ENCODE data around the gene ATP8B3.
A peak's percentile ranks its signal among the peaks of the same experiment; 100 is the strongest.

ATP8B3 gene

GRCh38 chr19:1769645-1769985 lies 42.5 kb downstream of the ATP8B3 start:
- TF ChIP-seq, protein P1, sequence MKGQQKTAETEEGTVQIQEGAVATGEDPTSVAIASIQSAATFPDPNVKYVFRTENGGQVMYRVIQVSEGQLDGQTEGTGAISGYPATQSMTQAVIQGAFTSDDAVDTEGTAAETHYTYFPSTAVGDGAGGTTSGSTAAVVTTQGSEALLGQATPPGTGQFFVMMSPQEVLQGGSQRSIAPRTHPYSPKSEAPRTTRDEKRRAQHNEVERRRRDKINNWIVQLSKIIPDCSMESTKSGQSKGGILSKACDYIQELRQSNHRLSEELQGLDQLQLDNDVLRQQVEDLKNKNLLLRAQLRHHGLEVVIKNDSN (IDR thresholded peaks at IDR 0.05), result no peak
- TF ChIP-seq, protein P2, sequence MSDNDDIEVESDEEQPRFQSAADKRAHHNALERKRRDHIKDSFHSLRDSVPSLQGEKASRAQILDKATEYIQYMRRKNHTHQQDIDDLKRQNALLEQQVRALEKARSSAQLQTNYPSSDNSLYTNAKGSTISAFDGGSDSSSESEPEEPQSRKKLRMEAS (IDR thresholded peaks at IDR 0.05), result no peak
- no peak for TF ChIP-seq ZBTB7A (IDR thresholded peaks at IDR 0.05; ENCODE audit: low read depth)
- TF ChIP-seq CEBPB (IDR thresholded peaks at IDR 0.05), result no peak
- TF ChIP-seq TAF1 (IDR thresholded peaks at IDR 0.05; ENCODE audit: low read depth), result no peak
- TF ChIP-seq FOXM1 (IDR thresholded peaks at IDR 0.05; ENCODE audit: borderline replicate concordance, low read depth), result no peak
- no peak for TF ChIP-seq RAD21 (IDR thresholded peaks at IDR 0.05; ENCODE audit: low read depth)
- TF ChIP-seq REST (IDR thresholded peaks at IDR 0.05; ENCODE audit: low read depth), result no peak

DNA sequence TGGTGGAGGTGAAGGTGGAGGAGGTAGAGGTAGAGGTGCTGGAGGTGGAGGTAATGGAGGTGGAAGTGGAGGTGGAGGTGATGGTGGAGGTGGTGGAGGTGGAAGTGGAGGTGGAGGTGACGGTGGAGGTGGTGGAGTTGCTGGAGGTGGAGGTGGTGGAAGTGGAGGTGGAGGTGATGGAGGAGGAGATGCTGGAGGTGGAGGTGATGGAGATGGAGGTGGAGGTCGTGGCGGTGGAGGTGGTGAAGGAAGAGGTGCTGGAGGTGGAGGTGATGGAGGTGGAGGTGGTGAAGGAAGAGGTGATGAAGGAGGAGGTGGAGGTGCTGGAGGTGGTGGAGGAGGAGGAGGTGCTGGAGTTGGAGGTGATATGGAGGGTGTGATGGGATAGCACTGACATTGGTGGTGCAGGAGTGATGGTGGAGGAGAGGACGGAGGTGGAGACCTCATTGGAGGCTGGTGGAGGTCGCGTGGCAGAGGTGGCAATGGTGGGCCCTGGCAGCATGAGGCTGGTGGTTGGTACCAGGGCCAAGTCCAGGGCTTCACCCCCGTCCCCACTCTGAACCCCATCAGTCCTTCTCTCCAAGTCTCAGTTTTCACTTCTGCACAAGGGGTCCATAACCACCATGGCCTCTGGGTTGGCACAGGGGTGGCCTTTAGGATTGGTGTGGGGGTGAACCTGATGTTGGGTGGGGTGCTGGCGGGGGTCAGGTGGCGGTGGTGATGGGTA lies 43.0 kb downstream of the ATP8B3 start:
- TF ChIP-seq, protein P1 (IDR thresholded peaks at IDR 0.05), result no peak
- TF ChIP-seq NFIC (IDR thresholded peaks at IDR 0.05) (no peak), CREB1 (IDR thresholded peaks at IDR 0.05; ENCODE audit: low read depth) (no peak), ZBTB7A (IDR thresholded peaks at IDR 0.05; ENCODE audit: low read depth) (no peak), REST (IDR thresholded peaks at IDR 0.05; ENCODE audit: low read depth) (no peak), FOXM1 (IDR thresholded peaks at IDR 0.05; ENCODE audit: borderline replicate concordance, low read depth) (no peak), TAF1 (IDR thresholded peaks at IDR 0.05; ENCODE audit: low read depth) (no peak)

- TF ChIP-seq RAD21 (IDR thresholded peaks at IDR 0.05; ENCODE audit: low read depth), result peak; percentile 19; the same call in 1 of the 2 replicates
- TF ChIP-seq YY1 (IDR thresholded peaks at IDR 0.05; ENCODE audit: low read depth), result no peak
These were observed 43.8 kb downstream of the ATP8B3 start for GRCh38 chr19:1768248-1768647.

DNA sequence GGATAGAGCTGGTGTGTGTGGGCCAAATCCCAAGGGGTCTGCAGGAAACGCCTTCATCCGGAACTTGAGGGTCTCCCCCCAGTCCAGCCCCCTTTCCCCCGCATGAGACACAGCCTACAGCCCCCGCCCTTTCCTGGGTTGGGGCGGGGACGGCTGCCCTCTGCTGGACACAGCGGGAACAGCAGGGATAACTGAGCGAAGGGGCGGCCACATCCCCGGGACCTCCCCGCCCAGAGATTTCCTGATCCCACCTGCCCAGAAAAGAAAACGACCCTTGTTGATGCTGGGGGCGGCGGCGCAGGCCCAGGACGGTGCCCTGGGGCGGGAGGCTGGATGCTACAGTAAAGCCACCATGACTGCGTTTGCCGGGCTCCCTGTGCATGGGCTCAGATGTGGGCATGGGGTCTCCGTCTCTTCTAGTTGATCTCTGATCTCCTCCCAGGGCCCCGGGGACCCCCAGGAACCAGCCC lies 44.6 kb downstream of the ATP8B3 start:
- TF ChIP-seq ZBTB7A (IDR thresholded peaks at IDR 0.05; ENCODE audit: low read depth), result peak; percentile 82
- TF ChIP-seq RAD21 (IDR thresholded peaks at IDR 0.05; ENCODE audit: low read depth), result peak; percentile 92
- TF ChIP-seq REST (IDR thresholded peaks at IDR 0.05; ENCODE audit: low read depth), result no peak
- 0 out of 2 replicates have a peak, but pooled peaks have one; percentile 18 for TF ChIP-seq EGR1 (IDR thresholded peaks at IDR 0.05)

DNA sequence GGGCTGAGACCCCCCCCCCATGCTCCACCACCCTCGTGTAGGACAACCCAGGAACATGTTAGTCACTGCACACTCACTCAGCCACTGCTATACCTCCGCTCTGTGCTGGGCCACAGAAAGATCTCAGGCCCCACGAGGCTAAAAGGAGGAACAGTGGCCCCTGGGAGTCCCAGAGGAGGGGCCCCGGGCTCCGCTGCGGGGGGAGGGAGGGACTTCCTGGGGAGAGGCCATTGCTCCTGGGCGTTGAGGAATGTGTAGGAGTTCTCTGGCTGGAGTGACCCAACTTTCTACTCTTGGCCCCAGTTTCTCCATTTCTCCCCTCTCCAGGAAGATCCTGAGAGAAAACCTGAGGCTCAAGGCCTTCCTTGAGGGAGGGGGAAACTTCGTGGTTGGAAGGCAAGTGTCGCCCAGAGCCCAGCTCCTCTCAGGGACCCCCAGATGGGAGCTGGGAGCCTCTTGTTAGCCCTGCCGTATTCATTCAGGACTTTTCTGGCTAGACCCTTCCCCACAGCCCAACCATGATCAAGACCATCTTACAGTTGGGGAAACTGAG lies 45.2 kb downstream of the ATP8B3 start:
- no peak for TF ChIP-seq RAD21 (IDR thresholded peaks at IDR 0.05; ENCODE audit: low read depth)
- TF ChIP-seq, protein P1 (IDR thresholded peaks at IDR 0.05), result no peak
- TF ChIP-seq TAF1 (IDR thresholded peaks at IDR 0.05; ENCODE audit: low read depth), result no peak
- TF ChIP-seq EGR1 (IDR thresholded peaks at IDR 0.05), result no peak
- no peak for TF ChIP-seq YY1 (IDR thresholded peaks at IDR 0.05; ENCODE audit: low read depth)
- no peak for TF ChIP-seq EP300 (IDR thresholded peaks at IDR 0.05; ENCODE audit: borderline replicate concordance)
- TF ChIP-seq NFIC (IDR thresholded peaks at IDR 0.05), result no peak
- TF ChIP-seq FOXM1 (IDR thresholded peaks at IDR 0.05; ENCODE audit: borderline replicate concordance, low read depth), result no peak
- TF ChIP-seq TEAD4 (IDR thresholded peaks at IDR 0.05), result no peak
- no peak for TF ChIP-seq REST (IDR thresholded peaks at IDR 0.05; ENCODE audit: low read depth)
- no peak for TF ChIP-seq ZBTB7A (IDR thresholded peaks at IDR 0.05; ENCODE audit: low read depth)
- TF ChIP-seq TCF12 (IDR thresholded peaks at IDR 0.05; ENCODE audit: low read depth), result no peak

Data from Ishikawa (cell line).